ENCODE measurements around the gene NAA35.

The NAA35 gene

GRCh38 chr9:86041311-86041741 is 100.4 kb downstream of the NAA35 start:
- H3K4me3 ChIP-seq, result no peak overlapping the region
- no peak overlapping the region for H3K27ac ChIP-seq
- no peak for TF ChIP-seq CTCF (IDR thresholded peaks at IDR 0.05)
- DNase-seq (ENCODE audit: low spot score), result no peak

GRCh38 chr9:86042199-86042978 is 101.4 kb downstream of the NAA35 start:
- Histone ChIP-seq H3K27ac (no peak overlapping the region), H3K4me3 (no peak overlapping the region)
- TF ChIP-seq CTCF (IDR thresholded peaks at IDR 0.05), result no peak
- no peak for DNase-seq (ENCODE audit: low spot score)

- no peak overlapping the region for H3K27ac ChIP-seq
- TF ChIP-seq CTCF (IDR thresholded peaks at IDR 0.05), result no peak
- H3K4me3 ChIP-seq, result no peak overlapping the region
- peak; percentile 28 for DNase-seq (ENCODE audit: low spot score)
Measured at GRCh38 chr9:86043586-86043985, 102.6 kb downstream of the NAA35 start.

DNA sequence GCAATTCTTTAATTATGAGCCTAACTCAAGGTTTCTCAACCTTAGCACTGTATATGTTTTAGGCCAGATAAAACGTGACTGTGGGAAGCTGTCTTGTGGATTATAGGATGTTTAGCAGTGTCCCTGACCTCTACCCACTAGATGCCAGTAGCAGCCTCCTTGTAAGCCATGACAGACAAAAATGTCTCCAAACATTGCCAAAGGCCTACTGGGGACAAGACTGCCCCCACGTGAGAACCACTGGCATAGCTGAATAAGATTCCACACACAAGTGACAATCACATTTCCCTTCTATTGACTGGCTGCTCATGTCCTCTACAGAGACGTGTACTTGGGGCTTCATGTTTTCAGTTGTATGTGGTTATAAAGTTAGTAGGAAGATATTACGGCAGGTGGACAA is 103.1 kb downstream of the NAA35 start:
- H3K27ac ChIP-seq, result no peak overlapping the region
- peak; percentile 14 for DNase-seq (ENCODE audit: low spot score)

GRCh38 chr9:86045654-86046053 is 104.7 kb downstream of the NAA35 start:
- Histone ChIP-seq H3K27ac (no peak overlapping the region), H3K4me3 (no peak overlapping the region)
- DNase-seq (ENCODE audit: low spot score), result no peak
- TF ChIP-seq CTCF (IDR thresholded peaks at IDR 0.05), result no peak

More for the DNA sequence above, 103.1 kb downstream of the NAA35 start:
- H3K4me3 ChIP-seq, result no peak overlapping the region
- no peak for TF ChIP-seq CTCF (IDR thresholded peaks at IDR 0.05)

DNA sequence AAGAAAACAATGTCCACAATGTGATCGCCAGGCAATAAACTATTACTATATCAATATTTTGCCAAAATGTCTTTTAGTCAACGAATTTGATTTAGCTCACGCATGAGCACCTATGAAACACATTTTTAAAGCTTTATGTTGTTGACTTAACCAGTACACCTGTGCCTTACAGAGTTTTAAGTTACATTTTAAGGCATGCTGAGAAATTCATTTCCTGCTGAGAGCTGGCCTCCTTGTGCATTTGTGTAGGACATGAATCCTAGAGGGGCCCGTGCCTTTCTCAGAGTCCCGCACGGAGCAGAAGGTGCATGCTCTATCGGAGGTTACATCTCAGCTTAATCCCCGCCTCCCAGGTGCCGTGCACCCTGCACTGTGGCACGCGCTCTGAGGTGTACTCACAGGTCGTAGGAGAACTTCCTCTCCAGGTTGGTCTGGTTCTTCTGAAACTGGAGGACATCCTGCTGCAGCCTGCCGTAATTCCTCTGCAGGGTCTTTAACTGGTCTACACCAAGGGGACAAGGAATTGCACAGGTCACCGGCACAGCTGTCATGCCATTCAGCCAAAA is 105.2 kb downstream of the NAA35 start:
- Histone ChIP-seq H3K4me3 (no peak overlapping the region), H3K27ac (no peak overlapping the region)
- DNase-seq (ENCODE audit: low spot score), result peak; percentile 29
- no peak for TF ChIP-seq CTCF (IDR thresholded peaks at IDR 0.05)

DNA sequence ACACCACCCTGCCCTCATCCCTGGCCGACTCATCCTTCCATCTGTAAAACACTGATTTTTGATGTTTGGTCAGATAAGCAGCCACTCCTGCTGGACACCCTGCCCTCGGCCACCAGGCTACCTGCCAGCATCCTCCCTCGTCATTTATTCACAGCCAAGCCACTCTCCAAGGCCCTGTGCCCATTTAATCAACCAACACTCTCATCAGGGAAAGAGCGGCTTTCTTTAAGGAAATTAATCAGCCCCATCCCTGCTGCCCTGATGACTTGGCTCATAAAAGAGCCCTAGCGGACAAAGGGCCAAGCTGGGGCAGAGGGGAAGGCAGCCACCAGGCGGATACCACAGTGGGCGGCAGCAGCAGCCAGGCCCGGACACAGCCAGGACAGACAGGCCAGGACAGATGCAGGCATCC is 106.0 kb downstream of the NAA35 start:
- TF ChIP-seq CTCF (IDR thresholded peaks at IDR 0.05), result no peak
- Histone ChIP-seq H3K27ac (no peak overlapping the region), H3K4me3 (no peak overlapping the region)
- DNase-seq (ENCODE audit: low spot score), result no peak

All from coronary artery (tissue), 2 donors.